H1 (cell line): ENCODE measurements around the gene ACSM2A. TPM values are rescaled to one million over a fixed set of nuclear protein-coding genes. Genes with fewer than 3 reads are reported as not detected.

Source experiments
- ATF2 ChIP-seq: IDR thresholded peaks from 2 replicates; pipeline ENCODE4 v1.6.1; 2012; ENCODE audit warnings: low read length, inconsistent platforms
- ATF3 ChIP-seq: IDR thresholded peaks from 2 replicates; pipeline ENCODE4 v1.6.1; 2011; ENCODE audit warnings: low read depth, mild to moderate bottlenecking, low read length; ENCODE audit not compliant: insufficient read depth
- CBX5 ChIP-seq: fragments of 300-800, 300-1000 bp; sonication (generic); IDR thresholded peaks from 2 replicates; pipeline ENCODE4 v1.7.1; 2016; ENCODE audit warnings: antibody characterized with exemption, low read length, low read depth
- CBX8 ChIP-seq: fragments of 300-800, 300-1000 bp; sonication (generic); IDR thresholded peaks from 2 replicates; pipeline ENCODE4 v1.7.1; 2016; ENCODE audit warnings: low read depth, low read length, borderline replicate concordance
- CHD7 ChIP-seq: fragments of 300-600 bp; sonication (generic); IDR thresholded peaks from 2 replicates; pipeline ENCODE4 v1.7.1; 2012; ENCODE audit warnings: low read length, moderate library complexity, mild to moderate bottlenecking, inconsistent platforms; ENCODE audit not compliant: insufficient replicate concordance
- CREB1 ChIP-seq: IDR thresholded peaks from 2 replicates; pipeline ENCODE4 v1.6.1; 2012; ENCODE audit warnings: inconsistent platforms
- EGR1 ChIP-seq: IDR thresholded peaks from 2 replicates; pipeline ENCODE4 v1.6.1; 2011; ENCODE audit warnings: low read depth, low read length, borderline replicate concordance
- KDM4A ChIP-seq: IDR thresholded peaks from one replicate; pipeline ENCODE4 v1.7.1; 2012; ENCODE audit warnings: low read depth, mild to moderate bottlenecking, moderate library complexity, low read length, inconsistent platforms; ENCODE audit not compliant: severe bottlenecking
- SAP30 ChIP-seq: fragments of 300-600 bp; sonication (generic); IDR thresholded peaks from 2 replicates; pipeline ENCODE4 v1.7.1; 2012; ENCODE audit warnings: low read length, moderate library complexity, mild to moderate bottlenecking, inconsistent platforms; ENCODE audit not compliant: insufficient read depth, insufficient replicate concordance
- SIX5 ChIP-seq: IDR thresholded peaks from 2 replicates; pipeline ENCODE4 v1.6.1; 2011; ENCODE audit warnings: mild to moderate bottlenecking, low read depth, low read length
- polyA plus RNA-seq, 7 experiments: library from polyadenylated mRNA; depleted of rRNA in 3 of 7; stranded (reverse) in 5 of 7; unstranded in 2 of 7; fragments of >200 nt in 5 of 7; fragments of 200-250 nt in 2 of 7; gene quantifications; 1 replicate in 5 of 7; 2 replicates in 1 of 7; 4 replicates in 1 of 7; pipeline versions ENCODE4 v1.2.1 to v1.2.3, GENCODE V29; 2011 to 2013; ENCODE audit warnings: missing spikeins in 2 of 7, mixed read lengths in 2 of 7
- total RNA-seq: library from RNA; stranded (reverse); fragmentation: NEBNext Ultra II Directional; extraction: Animal tissue kit (Norgen Biotek cat#: 25700); gene quantifications from 2 replicates; pipeline ENCODE4 v1.2.1, GENCODE V29; 2021

The ACSM2A gene
- total and polyA plus RNA-seq, 2 of the 8 experiments (the other 6 are each of a cell fraction or from before 2014, with no cell fraction given), result not detected

- TF ChIP-seq CHD7, result no peak
- TF ChIP-seq EGR1, result no peak
- no peak for TF ChIP-seq SAP30
- TF ChIP-seq CBX8, result no peak
- no peak for TF ChIP-seq SIX5
- TF ChIP-seq CREB1, result no peak
- no peak for TF ChIP-seq CBX5
- no peak for TF ChIP-seq ATF2
- TF ChIP-seq KDM4A, result no peak
- no peak for TF ChIP-seq ATF3
These were observed 48.7 kb upstream of the ACSM2A start (continued) for GRCh38 chr16:20402651-20403050.
